Breast epithelium (tissue), 3 donors: Measurements from ENCODE around the gene DNMBP.
"Not testable (repeated sequence)": the region's sequence is repeated elsewhere in the genome, so short reads cannot be mapped to it uniquely, and the experiment has no call there.

Experiments
- CTCF ChIP-seq, 3 donors: fragments of 450-650 bp; IDR thresholded peaks; one replicate each; pipeline ENCODE4 v1.5.1; 2016 to 2017; ENCODE audit warnings: antibody characterized with exemption in 3 of 3, mild to moderate bottlenecking in 3 of 3, moderate library complexity in 3 of 3
- POLR2A ChIP-seq: fragments of 450-650 bp; IDR thresholded peaks from one replicate; pipeline ENCODE4 v1.6.1; 2016; ENCODE audit warnings: antibody characterized with exemption, mild to moderate bottlenecking, moderate library complexity

- not testable (repeated sequence) for TF ChIP-seq CTCF (IDR thresholded peaks at IDR 0.05); POLR2A
These were observed 114.7 kb downstream of the DNMBP start for GRCh38 chr10:99895066-99895465.
